HL-60/S4 (cell line): ENCODE data around the gene TMEM140.
"Not testable (repeated sequence)": the region's sequence is repeated elsewhere in the genome, so short reads cannot be mapped to it uniquely, and the experiment has no call there.

Experiments used
- in situ Hi-C: fragments of 300-500 bp; cut with MboI; formaldehyde crosslinking; loops from 2 replicates; pipeline ENCODE4 v1.14.3; 2022; ENCODE audit warnings: low sequenced_read_pairs

Gene TMEM140

DNA sequence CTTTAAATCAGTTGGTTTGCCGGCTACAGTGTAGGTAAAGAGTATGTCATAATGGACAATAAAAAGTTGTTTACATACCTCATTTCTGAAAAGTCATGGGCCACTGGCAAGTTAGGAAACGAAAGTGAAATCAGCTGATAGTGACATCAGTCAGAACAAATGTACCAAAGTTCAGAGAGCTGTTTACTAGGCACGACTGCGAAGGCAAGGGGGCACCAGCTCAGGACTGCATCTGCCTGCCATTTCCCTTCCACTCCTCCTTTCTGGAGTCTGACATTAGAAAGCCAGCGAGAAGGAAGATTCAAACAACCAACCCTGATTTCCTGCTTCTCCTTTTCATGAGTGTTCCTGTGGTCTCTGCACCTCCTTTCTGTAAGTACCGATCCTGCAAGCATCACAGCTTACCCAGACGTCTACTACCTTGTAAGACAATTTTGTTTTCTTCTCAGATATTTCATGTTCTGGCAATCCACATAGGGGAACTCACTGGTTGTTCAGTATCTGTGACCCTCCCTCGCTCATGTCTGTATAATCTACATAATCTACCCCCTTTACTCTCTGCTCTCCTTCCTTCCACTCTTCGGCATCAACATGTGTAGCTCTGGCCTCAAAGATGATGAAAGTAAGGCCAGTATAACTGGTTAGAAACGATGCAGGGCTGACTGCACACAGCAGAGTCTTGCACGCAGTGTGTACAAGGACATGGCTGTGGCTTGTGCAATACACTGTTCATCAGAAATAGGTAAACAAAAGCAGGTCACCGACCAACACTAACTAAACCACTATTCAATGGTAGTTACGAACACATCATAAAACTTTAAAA, at the start of gene TMEM140:
Gene TMEM140 (plus strand): TSS at position 174 of the 823 bp plus-strand sequence. CDS start 16,370 bp downstream, outside the sequence.
- in situ Hi-C loops = no loop called here

DNA sequence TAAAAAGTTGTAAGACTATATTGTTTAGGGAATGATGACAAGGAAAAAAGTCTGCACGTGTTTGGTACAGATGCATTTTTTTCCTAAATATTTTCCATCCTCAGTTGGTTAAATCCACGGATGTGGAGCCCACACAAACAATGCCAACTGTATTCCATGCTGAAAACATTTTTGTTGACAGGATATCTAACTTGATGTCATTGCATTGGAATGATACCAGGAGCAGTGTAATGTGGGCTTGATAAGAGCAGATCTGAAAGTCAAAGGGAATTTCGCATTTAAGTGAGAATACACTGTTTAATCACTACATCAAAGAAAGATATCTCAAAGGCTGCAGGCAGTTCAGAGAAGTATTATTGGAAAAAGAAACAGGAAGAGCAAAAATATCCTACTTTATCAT, 49.5 kb upstream of the TMEM140 start:
- in situ Hi-C loops = no loop called here

DNA sequence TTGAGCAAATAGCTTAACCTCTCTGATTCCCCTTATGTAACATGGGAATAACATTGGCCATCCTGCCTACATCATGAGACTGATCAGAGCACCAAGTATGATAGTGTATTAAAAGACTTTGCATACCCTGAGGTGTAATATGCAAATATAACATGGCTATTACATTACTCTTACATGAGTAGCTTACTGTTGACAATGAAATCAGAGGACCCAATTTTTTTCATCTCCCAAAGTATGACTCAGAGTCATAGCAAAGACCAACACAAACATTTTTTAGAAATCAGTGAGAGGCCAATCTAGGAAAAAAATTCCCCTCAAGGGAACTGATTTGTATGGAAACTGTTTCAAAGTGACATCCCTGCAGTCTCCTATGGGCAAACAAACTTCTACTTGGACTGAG, 47.0 kb upstream of the TMEM140 start:
- in situ Hi-C loops = no loop called here

DNA sequence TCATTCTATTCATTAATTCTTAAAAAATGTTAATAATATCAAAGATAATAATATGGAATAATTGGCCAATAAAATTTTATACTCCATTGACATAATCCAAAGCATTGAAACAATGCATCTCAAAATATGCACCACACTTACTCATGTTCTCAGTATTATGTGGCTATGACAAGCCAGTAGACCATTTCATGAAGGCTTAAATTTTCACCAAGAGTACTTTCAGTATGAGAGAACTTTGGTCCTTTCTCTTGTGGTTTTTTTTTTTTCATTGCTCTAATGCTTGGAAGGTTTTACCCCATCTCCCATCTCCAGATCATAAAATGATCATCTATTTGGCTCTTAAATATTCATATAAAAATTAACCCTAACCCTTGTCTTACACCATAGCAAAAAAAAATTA, 45.5 kb upstream of the TMEM140 start:
- in situ Hi-C loops = no loop called here

DNA sequence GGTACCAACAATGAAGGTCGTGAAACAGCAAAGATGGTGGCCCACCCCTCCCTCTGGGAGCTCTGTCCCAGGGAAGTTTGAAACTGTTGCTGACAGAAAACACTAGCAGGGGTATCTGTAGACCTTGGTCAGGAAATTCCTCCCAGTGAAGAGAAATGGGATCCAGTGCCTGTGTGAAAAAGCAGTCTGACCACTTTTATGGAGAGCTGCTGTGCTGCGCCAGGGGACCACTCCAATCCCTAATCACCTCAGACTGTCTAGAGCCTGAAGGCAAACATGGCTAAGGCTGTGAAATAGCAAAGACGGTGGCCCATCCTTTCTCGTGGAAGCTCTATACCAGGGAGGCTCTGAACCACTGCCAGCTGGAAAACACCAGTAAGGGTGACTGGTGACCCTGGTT, 38.3 kb upstream of the TMEM140 start:
- in situ Hi-C loops = no loop called here

DNA sequence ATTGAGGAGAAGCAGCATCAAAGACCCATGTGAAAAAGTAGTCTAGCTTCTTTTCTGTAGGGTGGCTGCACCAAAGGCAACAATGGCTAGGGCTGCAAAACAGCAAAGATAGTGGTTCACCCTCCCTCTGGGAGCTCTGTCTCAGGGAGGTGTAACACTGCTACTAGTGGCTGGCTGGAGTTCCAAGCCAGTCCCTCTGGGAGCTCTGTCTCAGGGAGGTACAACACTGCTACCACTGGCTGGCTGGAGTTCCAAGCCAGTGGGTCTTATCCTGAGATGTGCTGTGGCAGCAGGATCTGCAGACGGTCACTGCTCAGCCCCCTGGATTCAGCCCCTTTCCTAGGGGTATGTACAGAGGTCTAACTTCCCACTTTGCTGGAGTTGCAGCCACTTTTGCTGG, 37.9 kb upstream of the TMEM140 start:
- in situ Hi-C loops = no loop called here

DNA sequence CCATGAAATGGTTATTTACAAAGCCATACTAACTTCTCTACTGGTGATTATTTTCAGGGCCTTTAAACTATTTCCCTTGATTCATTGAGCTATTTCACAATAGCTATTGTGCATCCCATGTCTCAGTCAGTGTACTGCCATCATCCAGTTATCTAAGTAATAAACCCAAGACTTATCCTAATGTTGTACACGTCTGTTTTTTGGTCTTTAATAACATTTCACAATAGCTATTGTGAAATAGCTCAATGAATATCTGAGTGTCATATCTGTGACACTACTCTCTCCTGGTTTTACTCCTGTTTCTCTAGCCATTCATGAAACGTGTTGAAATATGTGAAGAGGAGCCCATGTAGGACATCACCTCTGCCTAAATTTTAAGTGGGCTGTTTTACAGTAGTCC, 36.5 kb upstream of the TMEM140 start:
- in situ Hi-C loops = no loop called here

DNA sequence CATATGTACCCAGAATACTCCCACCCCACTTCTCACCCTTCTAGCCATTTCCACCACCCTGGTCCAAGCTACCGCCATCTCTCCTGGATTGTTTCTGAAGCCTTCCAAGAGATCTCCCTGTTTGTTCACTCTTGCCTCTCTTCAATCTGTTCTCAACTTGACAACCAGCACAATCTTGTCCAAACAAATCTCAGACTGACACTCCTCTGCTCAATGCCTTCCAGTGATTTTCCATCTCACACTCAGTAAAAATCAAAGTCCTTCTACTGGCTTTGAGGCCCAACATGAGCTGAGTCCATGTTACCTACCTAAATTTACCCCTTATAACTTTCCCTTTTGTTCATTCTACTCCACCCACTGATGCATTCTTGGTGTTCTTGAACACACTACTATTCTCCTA, 33.2 kb upstream of the TMEM140 start:
- in situ Hi-C loops = no loop called here

DNA sequence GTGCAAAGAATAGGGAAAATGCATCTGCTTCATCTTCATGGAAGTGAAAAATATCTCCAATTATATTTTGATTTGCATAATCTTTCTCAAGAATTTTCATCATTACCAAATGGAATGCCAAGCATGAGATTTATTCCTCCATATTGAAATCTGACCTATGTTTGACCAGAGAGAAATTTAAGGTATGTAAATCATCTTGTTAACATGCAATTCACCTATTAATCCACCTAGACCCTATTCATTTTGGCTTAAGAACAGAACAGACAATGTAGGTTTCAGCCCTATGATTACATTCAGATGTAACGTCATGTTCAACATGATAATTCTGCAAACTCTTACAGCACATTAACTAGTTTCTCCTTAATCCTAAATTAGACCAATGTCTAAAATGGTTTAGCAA, 30.8 kb upstream of the TMEM140 start:
- in situ Hi-C loops = no loop called here

DNA sequence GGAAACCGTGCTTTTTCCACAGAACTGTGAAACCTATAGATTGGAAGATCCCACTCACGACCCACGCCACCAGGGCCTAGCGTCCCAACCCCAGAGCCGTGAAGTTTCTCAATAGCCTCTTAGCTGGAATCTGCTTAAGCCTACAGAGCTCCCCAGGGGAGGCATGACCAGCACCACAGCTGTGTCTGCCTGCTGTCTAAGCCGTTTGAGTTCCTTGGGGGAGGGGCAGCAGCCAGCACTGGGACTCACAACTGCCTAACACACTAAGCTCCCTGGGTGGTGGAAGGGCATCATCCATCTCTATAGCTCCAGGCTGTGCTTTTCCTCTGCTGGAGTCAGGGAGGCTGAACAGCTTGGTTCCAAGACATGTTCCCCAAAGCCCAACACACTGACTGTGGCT, 26.0 kb upstream of the TMEM140 start:
- in situ Hi-C loops = no loop called here

DNA sequence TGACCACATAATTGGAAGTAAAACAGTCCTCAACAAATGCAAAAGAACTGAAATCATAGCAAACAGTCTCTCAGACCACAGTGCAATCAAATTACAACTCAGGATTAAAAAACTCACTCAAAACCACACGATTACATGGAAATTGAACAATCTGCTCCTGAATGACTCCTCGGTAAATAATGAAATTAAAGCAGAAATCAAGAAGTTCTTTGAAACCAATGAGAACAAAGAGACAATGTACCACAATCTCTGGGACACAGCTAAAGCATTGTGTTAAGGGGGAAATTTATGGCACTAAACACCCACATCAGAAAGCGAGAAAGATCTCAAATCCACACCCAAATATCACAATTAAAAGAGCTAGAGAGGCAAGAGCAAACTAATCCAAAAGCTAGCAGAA, 23.2 kb upstream of the TMEM140 start:
- in situ Hi-C loops = not testable (repeated sequence)

DNA sequence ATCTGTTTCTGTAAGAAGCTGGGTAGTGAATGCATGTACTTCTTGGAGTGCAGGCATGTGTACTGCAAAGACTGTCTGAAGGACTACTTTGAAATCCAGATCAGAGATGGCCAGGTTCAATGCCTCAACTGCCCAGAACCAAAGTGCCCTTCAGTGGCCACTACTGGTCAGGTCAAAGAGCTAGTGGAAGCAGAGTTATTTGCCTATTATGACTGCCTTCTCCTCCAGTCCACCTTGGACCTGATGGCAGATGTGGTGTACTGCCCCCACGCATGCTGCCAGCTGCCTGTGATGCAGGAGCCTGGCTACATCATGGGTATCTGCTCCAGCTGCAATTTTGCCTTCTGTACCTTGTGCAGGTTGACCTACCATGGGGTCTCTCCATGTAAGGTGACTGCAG, 18.9 kb upstream of the TMEM140 start:
- in situ Hi-C loops = no loop called here

DNA sequence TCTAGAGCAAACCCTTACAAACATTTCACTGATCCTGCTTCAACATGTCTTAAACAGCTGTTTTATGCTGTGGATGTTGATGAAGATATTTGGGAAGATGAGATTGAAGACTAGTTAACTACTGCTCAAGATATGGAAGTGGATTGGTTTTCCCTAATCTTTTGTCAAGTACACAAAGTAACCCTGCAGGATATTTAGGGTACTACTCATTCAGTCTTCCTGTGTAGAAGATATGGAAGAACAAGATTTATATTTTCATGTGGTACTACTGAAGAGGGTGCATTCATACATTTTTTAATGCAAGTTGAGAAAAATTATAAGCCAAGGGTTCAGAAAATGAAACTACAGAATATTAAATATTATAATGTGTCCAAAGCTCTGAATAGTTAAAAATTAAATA, 18.3 kb upstream of the TMEM140 start:
- in situ Hi-C loops = no loop called here

DNA sequence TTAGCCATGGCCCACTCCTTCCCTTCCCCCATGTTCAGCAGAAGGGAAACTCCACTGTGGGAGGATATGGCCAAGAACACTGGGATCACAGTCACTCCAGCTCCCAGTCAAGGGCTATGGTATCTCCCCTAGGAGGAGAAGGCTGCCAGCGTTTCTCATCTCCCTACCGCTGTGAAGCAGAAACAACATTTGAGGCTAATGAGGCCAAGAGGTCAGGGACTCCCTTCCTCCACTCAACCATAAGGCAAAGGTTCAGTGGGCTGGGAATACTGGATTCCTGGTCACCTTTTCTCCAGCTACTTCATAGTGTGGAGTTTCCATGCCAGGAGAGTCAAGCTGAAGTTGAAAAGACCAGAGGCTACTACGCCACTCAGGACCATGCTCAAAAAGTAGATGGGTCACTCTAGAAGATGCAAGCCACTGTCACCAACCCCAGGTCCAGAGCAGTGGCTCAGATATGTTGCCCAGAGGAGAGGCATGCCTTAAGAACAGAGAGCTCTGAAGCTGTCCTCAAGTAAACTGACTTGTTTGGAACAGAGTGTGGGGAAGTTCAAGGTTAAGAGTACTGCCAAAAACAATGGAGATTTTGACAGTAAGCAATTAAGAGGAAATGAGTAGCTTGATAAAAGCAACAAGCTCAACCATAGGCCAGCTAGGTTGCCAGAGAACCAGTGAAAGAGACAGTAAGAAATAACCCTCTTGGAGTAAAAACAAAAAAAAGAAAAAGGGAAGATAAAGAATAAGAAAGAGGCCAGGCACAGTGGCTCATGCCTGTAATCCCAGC, 3.8 kb upstream of the TMEM140 start:
- in situ Hi-C loops = no loop called here

DNA sequence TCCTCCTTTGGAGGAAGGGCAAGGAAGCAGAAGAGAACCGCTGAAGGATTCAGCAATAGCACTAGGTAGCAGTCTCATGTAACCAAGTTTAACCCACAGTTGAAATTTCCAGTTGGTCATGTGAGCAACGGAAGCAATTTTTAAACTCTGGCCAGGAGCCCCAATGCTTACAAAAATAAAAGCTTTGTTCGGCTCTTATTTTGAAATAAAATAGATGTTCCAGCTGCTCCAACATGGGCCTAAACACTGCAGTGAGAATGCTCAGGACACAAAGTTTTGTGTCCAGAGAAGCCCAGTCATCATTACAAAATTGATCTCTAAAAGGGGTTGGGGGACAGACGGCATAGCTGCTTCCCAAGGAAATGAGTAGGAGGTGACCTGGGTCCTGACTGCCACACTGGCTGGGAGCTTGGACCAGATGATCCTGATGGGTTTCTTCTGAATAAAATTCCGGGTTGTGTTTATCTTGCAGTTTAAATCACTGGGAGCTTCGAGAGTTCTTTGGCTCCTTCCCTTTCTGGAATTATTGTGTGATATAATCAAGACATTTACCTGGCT, 452 bp upstream of the TMEM140 start:
- in situ Hi-C loops = no loop called here

DNA sequence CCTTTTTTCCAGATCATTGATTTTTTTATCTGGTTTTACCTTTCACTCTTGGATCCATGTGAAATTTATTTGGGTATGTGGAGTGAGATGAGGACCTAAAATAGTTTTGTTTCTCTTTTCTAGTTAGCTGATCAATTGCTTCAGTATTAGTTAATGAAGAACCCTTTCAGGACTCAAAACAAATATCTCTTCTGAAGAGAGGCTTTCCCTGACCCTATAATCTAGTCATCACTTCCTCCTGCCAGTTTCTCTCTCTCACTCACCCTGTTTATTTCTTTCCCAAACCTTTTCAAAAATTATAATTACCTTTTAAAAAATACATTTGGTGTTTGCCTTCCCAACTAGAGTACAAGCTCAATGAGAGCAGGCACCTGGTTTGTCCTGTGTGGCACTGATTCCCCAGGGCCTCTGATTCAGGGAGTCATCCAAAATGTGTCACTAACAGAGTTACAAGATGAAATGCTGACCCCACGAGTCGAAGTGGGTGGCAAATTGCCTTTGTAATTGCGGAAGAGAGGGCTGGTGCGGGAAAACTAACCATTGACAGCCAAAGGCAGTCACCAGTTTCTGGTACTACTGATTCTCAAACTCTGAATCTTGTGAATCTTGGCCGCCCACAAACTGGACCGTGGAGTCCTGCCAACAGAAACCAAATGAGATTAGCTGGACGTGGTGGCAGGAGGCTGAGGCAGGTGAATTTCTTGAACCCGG, 2.4 kb downstream of the TMEM140 start:
- in situ Hi-C loops = no loop called here

DNA sequence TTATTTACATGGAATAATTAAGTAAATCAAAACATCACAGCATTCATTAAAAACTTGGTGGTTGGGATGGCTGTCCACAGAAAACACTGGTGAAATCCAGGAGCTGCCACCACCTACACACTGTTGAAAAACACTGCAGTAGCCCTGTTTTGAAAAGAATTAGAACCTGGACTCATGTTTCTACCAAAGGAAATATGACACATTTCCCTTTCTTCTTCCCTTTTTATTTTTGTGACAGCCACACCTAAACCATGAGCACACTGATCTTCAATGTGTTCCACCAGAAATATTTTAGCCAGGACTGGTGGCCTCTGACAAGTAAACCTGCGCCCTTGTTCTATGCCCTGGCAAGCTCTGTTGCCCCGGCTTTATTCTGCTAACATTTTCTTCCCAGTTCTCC, 3.3 kb downstream of the TMEM140 start:
- in situ Hi-C loops = no loop called here

DNA sequence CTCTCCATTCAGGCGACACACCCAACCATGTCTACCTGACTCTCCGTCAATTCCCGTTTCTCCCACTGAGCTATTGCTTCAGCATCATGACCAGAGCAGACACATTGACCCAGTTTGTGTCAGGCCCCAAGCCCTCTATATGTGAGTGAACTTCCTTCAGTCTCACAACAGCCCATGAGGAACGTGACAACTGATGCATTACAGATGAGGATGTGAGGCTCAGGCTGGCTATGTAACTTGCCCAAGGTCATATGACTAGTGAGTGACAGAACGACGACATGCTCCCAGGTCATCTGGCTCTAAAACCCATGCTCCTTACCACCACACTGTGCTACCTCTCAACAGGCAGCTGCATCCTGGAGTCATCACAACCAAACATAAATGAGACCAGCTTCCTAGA, 3.7 kb downstream of the TMEM140 start:
- in situ Hi-C loops = no loop called here

DNA sequence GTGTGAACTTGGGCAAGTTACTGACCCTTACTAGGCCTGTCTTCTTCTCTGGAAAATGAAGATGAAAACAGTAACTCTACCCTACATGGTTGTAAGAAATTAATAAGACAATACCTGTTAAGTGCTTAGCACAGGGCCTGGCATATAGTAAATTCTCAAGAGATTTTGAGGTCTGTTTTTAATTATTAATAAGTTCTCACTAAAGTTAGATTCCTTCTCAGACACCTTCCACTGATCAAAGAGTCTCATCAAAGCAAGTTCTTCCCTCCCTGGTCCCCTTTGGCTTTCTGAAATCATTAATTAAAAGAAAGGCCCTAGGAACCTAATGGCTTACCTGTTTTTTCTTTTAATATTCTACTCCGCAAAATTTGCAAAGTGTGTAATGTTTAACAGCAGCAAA, 4.6 kb downstream of the TMEM140 start:
- in situ Hi-C loops = no loop called here

DNA sequence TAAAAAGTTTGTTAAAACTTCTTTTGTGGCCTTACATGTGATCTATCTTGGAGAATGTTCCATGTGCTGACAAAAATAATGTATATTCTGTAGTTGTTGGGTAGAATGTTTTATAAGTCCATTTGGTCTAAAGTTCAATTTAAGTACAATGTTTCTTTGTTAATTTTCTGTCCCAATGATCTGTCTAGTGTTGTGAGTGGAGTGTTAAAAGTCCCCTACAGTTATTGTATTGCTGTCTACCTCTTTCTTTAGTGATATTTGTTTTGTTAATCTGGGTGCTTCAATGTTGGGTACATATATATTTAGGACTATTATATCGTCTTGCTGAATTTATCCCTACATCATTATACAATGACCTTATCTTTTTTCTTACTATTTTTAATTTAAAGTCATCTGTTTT, 6.9 kb downstream of the TMEM140 start:
- in situ Hi-C loops = no loop called here

DNA sequence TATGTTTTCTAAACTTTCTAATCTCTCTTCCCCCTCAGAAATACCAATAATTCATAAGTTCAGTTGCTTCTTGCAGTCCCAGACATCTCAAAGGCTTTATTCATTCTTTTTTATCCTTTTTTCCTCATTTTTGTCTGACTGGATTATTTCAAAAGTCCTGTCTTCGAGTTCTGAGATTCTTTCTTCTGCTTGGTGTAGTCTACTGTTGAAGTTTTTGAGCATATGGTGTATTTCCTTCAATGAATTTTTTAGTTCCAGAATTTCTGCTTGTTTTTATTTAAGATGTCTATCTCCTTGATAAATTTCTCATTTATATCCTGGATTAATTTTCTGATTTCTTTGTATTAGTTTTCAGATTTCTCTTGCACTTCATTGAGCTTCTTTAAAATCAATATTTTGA, 8.4 kb downstream of the TMEM140 start:
- in situ Hi-C loops = no loop called here
